ENCODE data around the gene B3GALT4. TPM values are rescaled to one million over a fixed set of nuclear protein-coding genes. Genes with fewer than 3 reads are reported as not detected.
A peak's percentile ranks its signal among the peaks of the same experiment; 100 is the strongest.

Gene B3GALT4
- total RNA-seq, 2 experiments from 2014 or later = 14.0 to 20.5 TPM

GRCh38 chr6:33315793-33316602, 39.1 kb downstream of the B3GALT4 start:
- Mint-ChIP-seq H3K4me1 (peaks cover 75% of the 10 kb centered on the region), H3K9me3 (ENCODE audit: low read depth) (no peaks in the 10 kb centered on the region), H3K36me3 (peaks cover 42% of the 10 kb centered on the region), H3K27ac (no peak overlapping the region), H3K27me3 (no peaks in the 10 kb centered on the region), H3K4me3 (peak overlapping the region; percentile 90)
- ATAC-seq (no peak), DNase-seq (no peak)
- CTCF ChIA-PET = no interaction called here

GRCh38 chr6:33316603-33317418, 39.9 kb downstream of the B3GALT4 start:
- ATAC-seq = no peak
- peak overlapping the region; percentile 90 for H3K4me3 Mint-ChIP-seq
- H3K27ac Mint-ChIP-seq = peak overlapping the region; percentile 70
- H3K4me1 Mint-ChIP-seq = peaks cover 77% of the 10 kb centered on the region
- peaks cover 44% of the 10 kb centered on the region for H3K36me3 Mint-ChIP-seq
- CTCF ChIA-PET = interaction anchor here (0.6 to 3.5 kb wide), 7 partner anchors 15 to 1108 kb away, joined by 3 to 21 read pairs (median 7); partner anchors contain the start of genes B3GALT4, PFDN6, RGL2 and RPS18
- peak; percentile 50 for DNase-seq
- no peaks in the 10 kb centered on the region for H3K27me3 Mint-ChIP-seq
- no peaks in the 10 kb centered on the region for H3K9me3 Mint-ChIP-seq (ENCODE audit: low read depth)

DNA sequence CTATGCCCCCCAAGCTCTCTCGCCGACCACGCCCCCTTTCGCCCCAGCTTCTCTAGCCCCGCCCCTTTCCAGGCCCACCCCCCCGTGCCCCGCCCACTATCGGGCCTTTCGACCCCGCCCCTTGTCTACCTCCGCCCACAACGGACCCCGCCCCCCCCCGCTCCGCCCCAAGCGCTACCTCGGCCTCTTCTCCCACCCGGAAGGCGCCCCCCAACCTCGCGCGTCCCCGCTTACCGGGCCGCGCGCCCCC, 40.4 kb downstream of the B3GALT4 start:
- CTCF ChIA-PET = interaction anchor here (0.6 to 3.5 kb wide), 8 partner anchors 15 to 1108 kb away, joined by 3 to 21 read pairs (median 6); partner anchors contain the start of genes B3GALT4, PFDN6, RGL2 and RPS18
- H3K4me1 Mint-ChIP-seq = peaks cover 76% of the 10 kb centered on the region
- ATAC-seq (no peak), DNase-seq (no peak)
- H3K9me3 Mint-ChIP-seq (ENCODE audit: low read depth) = no peaks in the 10 kb centered on the region
- H3K27ac Mint-ChIP-seq = peak overlapping the region; percentile 70
- H3K27me3 Mint-ChIP-seq = no peaks in the 10 kb centered on the region
- peaks cover 44% of the 10 kb centered on the region for H3K36me3 Mint-ChIP-seq
- peak overlapping the region; percentile 90 for H3K4me3 Mint-ChIP-seq

GRCh38 chr6:33317669-33318425, 40.9 kb downstream of the B3GALT4 start, which contains the start of gene ZBTB22:
Gene ZBTB22, minus strand, starts transcription at chr6:33317744. Its CDS starts 828 bp downstream, at chr6:33316916.
- peak within 1 kb of the TSS; percentile 91 for H3K27ac Mint-ChIP-seq
- no peaks in the 10 kb centered on the region for H3K9me3 Mint-ChIP-seq (ENCODE audit: low read depth)
- peak; percentile 98 for DNase-seq
- peak within 1 kb of the TSS; percentile 90 for H3K4me3 Mint-ChIP-seq
- CTCF ChIA-PET = interaction anchor here (0.7 to 3.5 kb wide), 10 partner anchors 14 to 1328 kb away, joined by 3 to 21 read pairs (median 4); partner anchors contain the start of genes B3GALT4, CUTA, PFDN6 and RGL2
- peak; percentile 71 for ATAC-seq
- peaks cover 42% of the 10 kb centered on the region for H3K36me3 Mint-ChIP-seq
- peaks cover 72% of the 10 kb centered on the region for H3K4me1 Mint-ChIP-seq
- H3K27me3 Mint-ChIP-seq = no peaks in the 10 kb centered on the region

GRCh38 chr6:33318426-33319073, 41.6 kb downstream of the B3GALT4 start:
- peak overlapping the region; percentile 91 for H3K27ac Mint-ChIP-seq
- H3K4me1 Mint-ChIP-seq = peaks cover 74% of the 10 kb centered on the region
- no peak for ATAC-seq
- CTCF ChIA-PET = interaction anchor here (0.8 to 3.5 kb wide), 6 partner anchors 19 to 100 kb away, joined by 3 to 21 read pairs (median 5); partner anchors contain the start of genes CUTA, PFDN6, RGL2 and WDR46
- H3K36me3 Mint-ChIP-seq = peaks cover 42% of the 10 kb centered on the region
- peak overlapping the region; percentile 90 for H3K4me3 Mint-ChIP-seq
- H3K9me3 Mint-ChIP-seq (ENCODE audit: low read depth) = no peaks in the 10 kb centered on the region
- H3K27me3 Mint-ChIP-seq = no peaks in the 10 kb centered on the region
- DNase-seq = no peak

DNA sequence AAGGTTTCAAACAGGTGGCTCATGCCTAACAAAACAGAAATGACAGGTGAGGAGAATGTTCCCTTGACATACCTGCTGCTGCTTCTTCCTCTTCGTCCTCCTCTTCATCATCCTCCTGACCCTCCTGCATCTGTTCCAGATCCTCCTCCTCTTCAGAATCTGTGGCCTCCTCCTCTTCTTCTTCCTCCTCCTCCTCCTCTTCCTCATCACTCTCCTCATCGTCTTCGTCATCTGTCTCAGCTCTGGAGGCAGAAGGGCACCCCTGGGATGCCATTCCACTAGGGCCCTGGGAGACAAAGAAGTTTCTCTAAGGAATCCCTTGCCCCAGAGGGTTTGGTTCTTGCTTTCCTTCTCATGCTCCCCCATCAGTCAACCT, 43.0 kb downstream of the B3GALT4 start:
- DNase-seq (no peak), ATAC-seq (no peak)
- peaks cover 77% of the 10 kb centered on the region for H3K4me1 Mint-ChIP-seq
- CTCF ChIA-PET = interaction anchor here (0.5 to 3.5 kb wide), 3 partner anchors 11 to 30 kb away, joined by 3 to 21 read pairs (median 3); partner anchors contain the start of gene PFDN6
- peak overlapping the region; percentile 33 for H3K27ac Mint-ChIP-seq
- no peak overlapping the region for H3K4me3 Mint-ChIP-seq
- H3K36me3 Mint-ChIP-seq = peaks cover 42% of the 10 kb centered on the region
- no peaks in the 10 kb centered on the region for H3K27me3 Mint-ChIP-seq
- no peaks in the 10 kb centered on the region for H3K9me3 Mint-ChIP-seq (ENCODE audit: low read depth)

DNA sequence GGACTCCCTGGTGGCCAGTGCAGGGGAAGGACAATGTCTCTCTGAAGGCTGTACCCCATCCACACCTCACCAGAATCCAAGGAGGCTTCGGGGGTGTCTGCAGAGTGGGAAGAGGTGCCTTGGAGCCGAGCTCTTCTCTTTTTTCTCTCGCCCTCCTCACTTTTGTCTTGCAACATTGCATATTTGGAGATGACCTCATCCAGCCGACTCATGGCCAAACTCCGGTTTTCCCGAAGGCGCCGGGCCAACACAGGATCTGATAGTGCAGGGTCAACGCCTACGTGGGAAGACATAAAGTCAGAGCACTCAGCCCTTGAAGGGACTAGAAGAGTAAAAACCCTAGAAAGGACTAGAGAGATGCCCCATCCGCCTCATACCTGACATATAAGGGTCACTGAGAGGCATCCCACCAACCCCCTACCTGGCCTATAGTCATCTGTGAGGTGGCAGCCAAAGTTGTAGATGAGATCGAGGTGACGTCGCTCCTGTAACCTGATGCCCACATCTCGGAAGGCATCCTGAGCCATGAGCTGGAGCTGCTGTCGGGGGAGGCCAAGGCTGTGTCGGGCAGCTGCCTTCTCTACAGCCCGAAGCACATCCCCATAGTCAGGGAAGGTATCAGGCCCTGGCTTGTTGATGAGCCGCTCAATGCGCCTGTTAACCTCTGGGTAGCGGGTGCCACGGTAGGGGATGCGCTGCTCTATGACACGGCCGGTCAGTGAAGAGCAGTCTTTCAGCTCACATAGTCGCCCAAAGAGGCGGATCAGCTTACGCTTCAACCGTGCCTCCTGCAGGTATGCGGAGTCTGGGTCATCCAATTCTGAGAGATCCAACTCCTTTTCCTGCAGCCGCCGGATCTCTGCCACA, 43.6 kb downstream of the B3GALT4 start:
- no peak for DNase-seq
- Mint-ChIP-seq H3K4me3 (peak overlapping the region; percentile 94), H3K27me3 (no peaks in the 10 kb centered on the region), H3K27ac (peak overlapping the region; percentile 61), H3K9me3 (ENCODE audit: low read depth) (no peaks in the 10 kb centered on the region), H3K36me3 (peaks cover 42% of the 10 kb centered on the region), H3K4me1 (peaks cover 70% of the 10 kb centered on the region)
- no peak for ATAC-seq
- CTCF ChIA-PET = interaction anchor here (1.0 to 1.4 kb wide), 2 partner anchors 31 to 106 kb away, joined by 3 read pairs; partner anchors contain the start of gene PFDN6

DNA sequence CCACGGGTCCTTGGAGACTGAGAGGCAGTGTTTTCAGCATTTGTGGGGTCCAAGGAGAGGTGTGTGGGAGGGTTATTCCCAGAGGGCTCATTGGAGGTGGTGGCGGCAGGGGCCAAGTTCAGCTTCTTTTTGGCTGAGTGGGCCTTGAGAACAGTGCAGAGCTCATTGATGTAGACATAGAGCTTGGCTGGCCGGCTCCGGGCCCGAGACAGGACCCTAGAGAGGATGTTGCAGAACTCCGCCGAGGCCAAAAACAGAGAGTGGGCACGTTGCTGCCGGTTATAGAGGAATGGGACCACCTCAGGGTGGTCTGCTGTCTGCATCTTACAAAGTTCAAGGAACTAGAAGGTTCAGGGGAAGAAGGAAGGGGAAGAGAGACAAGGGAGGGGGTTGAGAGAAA, 44.3 kb downstream of the B3GALT4 start:
- no peaks in the 10 kb centered on the region for H3K9me3 Mint-ChIP-seq (ENCODE audit: low read depth)
- CTCF ChIA-PET = interaction anchor here (1.0 kb wide), 1 partner anchor 105 kb away, joined by 3 read pairs; no protein-coding TSS in a partner anchor
- H3K36me3 Mint-ChIP-seq = peaks cover 42% of the 10 kb centered on the region
- H3K27me3 Mint-ChIP-seq = no peaks in the 10 kb centered on the region
- peaks cover 66% of the 10 kb centered on the region for H3K4me1 Mint-ChIP-seq
- DNase-seq (no peak), ATAC-seq (no peak)
- peak overlapping the region; percentile 94 for H3K4me3 Mint-ChIP-seq
- H3K27ac Mint-ChIP-seq = peak overlapping the region; percentile 98

DNA sequence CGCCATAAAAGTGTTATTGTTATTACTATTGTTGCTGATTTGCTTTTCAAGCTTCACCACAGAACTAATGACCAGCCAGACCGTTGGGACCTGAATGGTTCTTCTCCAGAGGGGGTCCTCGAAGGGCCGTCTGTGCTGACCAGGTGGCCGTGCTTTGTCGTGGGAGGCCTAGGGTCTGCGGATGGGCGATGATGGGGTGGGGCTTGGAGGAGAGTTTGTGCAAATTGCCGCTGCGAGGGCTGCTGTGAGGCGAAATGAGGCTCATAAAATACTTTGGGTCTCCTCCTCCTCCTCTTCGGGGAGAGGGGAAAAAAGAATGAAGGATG, 46.7 kb downstream of the B3GALT4 start:
- H3K27me3 Mint-ChIP-seq = no peaks in the 10 kb centered on the region
- H3K4me1 Mint-ChIP-seq = peaks cover 49% of the 10 kb centered on the region
- peaks cover 35% of the 10 kb centered on the region for H3K36me3 Mint-ChIP-seq
- H3K27ac Mint-ChIP-seq = peak overlapping the region; percentile 98
- no peak for DNase-seq
- no peak for ATAC-seq
- CTCF ChIA-PET = interaction anchor here (0.8 to 1.8 kb wide), 3 partner anchors 56 to 298 kb away, joined by 4 to 5 read pairs (median 4); partner anchors contain the start of gene ITPR3
- no peaks in the 10 kb centered on the region for H3K9me3 Mint-ChIP-seq (ENCODE audit: low read depth)
- peak overlapping the region; percentile 94 for H3K4me3 Mint-ChIP-seq

DNA sequence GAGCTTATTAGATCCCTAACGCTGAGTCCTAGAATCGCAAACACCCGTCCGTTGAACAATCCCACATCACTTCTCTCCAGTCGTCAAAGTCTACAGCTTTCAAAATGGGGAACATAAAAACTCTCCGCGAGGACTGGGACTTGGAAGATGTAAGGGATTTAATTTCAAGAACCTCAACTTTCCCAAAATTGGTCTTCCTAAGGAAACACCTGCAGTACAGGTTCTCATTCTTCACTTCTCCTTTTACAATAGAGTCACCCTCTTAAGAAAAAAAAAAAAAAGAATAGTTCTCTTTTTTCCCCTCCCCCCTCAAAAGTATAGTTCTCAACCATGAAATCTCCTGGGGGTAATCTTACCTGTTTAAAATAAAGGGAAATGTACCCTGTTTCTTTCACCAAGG, 47.2 kb downstream of the B3GALT4 start:
- no peaks in the 10 kb centered on the region for H3K27me3 Mint-ChIP-seq
- H3K4me3 Mint-ChIP-seq = peak overlapping the region; percentile 94
- H3K4me1 Mint-ChIP-seq = peaks cover 44% of the 10 kb centered on the region
- no peaks in the 10 kb centered on the region for H3K9me3 Mint-ChIP-seq (ENCODE audit: low read depth)
- ATAC-seq (no peak), DNase-seq (no peak)
- CTCF ChIA-PET = interaction anchor here (0.8 to 1.8 kb wide), 3 partner anchors 56 to 297 kb away, joined by 4 to 5 read pairs (median 4); partner anchors contain the start of gene ITPR3
- peak overlapping the region; percentile 98 for H3K27ac Mint-ChIP-seq
- H3K36me3 Mint-ChIP-seq = peaks cover 30% of the 10 kb centered on the region

Measured in activated CD8-positive, alpha-beta memory T cell treated with anti-CD3 and anti-CD28 coated beads, Interleukin-2, amount 10 ng/mL, durations not matched to agents 7 days and 5 days (primary cell).